Small intestine (tissue), 7 donors: ENCODE data around the gene OTOS. TPM values are rescaled to one million over a fixed set of nuclear protein-coding genes. Genes with fewer than 3 reads are reported as not detected.
A peak's percentile ranks its signal among the peaks of the same experiment; 100 is the strongest.

Experiments used
- DNase-seq, 2 donors: peaks; one replicate each; pipeline versions ENCODE4 v3.0.0 to v3.0.0-alpha.2; 2013
- FAIRE-seq: peaks from 2 replicates; lab custom pipeline; 2012; peaks lifted over from hg19 to GRCh38; lab: Jason Lieb, UNC
- H3K27ac ChIP-seq, 3 donors: one replicate each; pipeline ENCODE4 v1.5.1; 2013; ENCODE audit warnings: low read length in 2 of 3, mild to moderate bottlenecking in 2 of 3, control low read depth in 1 of 3, inconsistent platforms in 1 of 3, low read depth in 1 of 3, moderate library complexity in 1 of 3
- H3K27me3 ChIP-seq, 3 donors: one replicate each; pipeline ENCODE4 v1.6.1; 2013; ENCODE audit warnings: low read length in 3 of 3, inconsistent platforms in 1 of 3; ENCODE audit not compliant: control insufficient read depth in 3 of 3, insufficient read depth in 3 of 3
- H3K36me3 ChIP-seq, 3 donors: one replicate each; pipeline ENCODE4 v1.6.1; 2013; ENCODE audit warnings: low read length in 3 of 3, inconsistent platforms in 1 of 3, low read depth in 1 of 3, mild to moderate bottlenecking in 1 of 3, moderate library complexity in 1 of 3; ENCODE audit not compliant: control insufficient read depth in 3 of 3, insufficient read depth in 2 of 3
- H3K4me1 ChIP-seq, 3 donors: one replicate each; pipeline ENCODE4 v1.6.1; 2013; ENCODE audit warnings: low read length in 2 of 3, inconsistent platforms in 1 of 3, low read depth in 1 of 3, mild to moderate bottlenecking in 1 of 3, moderate library complexity in 1 of 3; ENCODE audit not compliant: control insufficient read depth in 3 of 3, insufficient read depth in 2 of 3
- H3K4me3 ChIP-seq, 3 donors: one replicate each; pipeline ENCODE4 v1.5.1; 2013; ENCODE audit warnings: low read length in 3 of 3, control low read depth in 1 of 3, inconsistent platforms in 1 of 3, low read depth in 1 of 3, mild to moderate bottlenecking in 1 of 3, moderate library complexity in 1 of 3
- H3K9me3 ChIP-seq, 2 donors: one replicate each; pipeline ENCODE4 v1.6.1; 2013; ENCODE audit warnings: low read depth in 1 of 2, low read length in 1 of 2; ENCODE audit not compliant: control insufficient read depth in 2 of 2, insufficient read depth in 1 of 2
- WGBS, 3 donors: extraction: QIAGEN DNeasy Blood & Tissue Kit; methylation state at CpG; one replicate each; pipeline ENCODE4 v1.1.7; 2013; 5-methylcytosine and 5-hydroxymethylcytosine counted together
- polyA plus RNA-seq, 4 donors: library from polyadenylated mRNA; stranded (reverse) in 3 of 4; unstranded in 1 of 4; fragments of 200-250 nt in 3 of 4; fragments of 120-200 nt in 1 of 4; gene quantifications; one replicate each; pipeline versions ENCODE4 v1.2.1 to v1.2.3, GENCODE V29; 2013
- donor health status: healthy with polysubstance abuse.
- donor health status: control.
- donor health status: control.
- donor health status: Bipolar disorder and iron deficiency.
- donor health status: healthy.

The OTOS gene
- polyA plus RNA-seq, 4 donors: not detected

GRCh38 chr2:240182001-240182400 is 41.5 kb upstream of the OTOS start:
- DNase-seq (no peak), FAIRE-seq (no peak)
- Histone ChIP-seq H3K4me3 (no peak overlapping the region), H3K27ac (no peak overlapping the region), H3K27me3 (no peaks in the 10 kb centered on the region), H3K4me1 (no peaks in the 10 kb centered on the region), H3K36me3 (no peaks in the 10 kb centered on the region), H3K9me3 (no peaks in the 10 kb centered on the region)
- whole genome bisulfite sequencing, 3 donors: 68 to 72% (median 71%) methylated on average over 5 of the region's 5 CpGs

- H3K4me3 ChIP-seq: no peak overlapping the region
- no peaks in the 10 kb centered on the region for H3K4me1 ChIP-seq
- no peaks in the 10 kb centered on the region for H3K36me3 ChIP-seq
- no peak overlapping the region for H3K27ac ChIP-seq
- FAIRE-seq (no peak), DNase-seq (no peak)
- no peaks in the 10 kb centered on the region for H3K9me3 ChIP-seq
- 71 to 75% (median 75%) methylated on average over 8 of the region's 8 CpGs for WGBS, 3 donors
- peaks cover 0 to 3% (median 0%) of the 10 kb centered on the region in 3 donors for H3K27me3 ChIP-seq
These were observed 39.6 kb upstream of the OTOS start for GRCh38 chr2:240179941-240180666.

DNA sequence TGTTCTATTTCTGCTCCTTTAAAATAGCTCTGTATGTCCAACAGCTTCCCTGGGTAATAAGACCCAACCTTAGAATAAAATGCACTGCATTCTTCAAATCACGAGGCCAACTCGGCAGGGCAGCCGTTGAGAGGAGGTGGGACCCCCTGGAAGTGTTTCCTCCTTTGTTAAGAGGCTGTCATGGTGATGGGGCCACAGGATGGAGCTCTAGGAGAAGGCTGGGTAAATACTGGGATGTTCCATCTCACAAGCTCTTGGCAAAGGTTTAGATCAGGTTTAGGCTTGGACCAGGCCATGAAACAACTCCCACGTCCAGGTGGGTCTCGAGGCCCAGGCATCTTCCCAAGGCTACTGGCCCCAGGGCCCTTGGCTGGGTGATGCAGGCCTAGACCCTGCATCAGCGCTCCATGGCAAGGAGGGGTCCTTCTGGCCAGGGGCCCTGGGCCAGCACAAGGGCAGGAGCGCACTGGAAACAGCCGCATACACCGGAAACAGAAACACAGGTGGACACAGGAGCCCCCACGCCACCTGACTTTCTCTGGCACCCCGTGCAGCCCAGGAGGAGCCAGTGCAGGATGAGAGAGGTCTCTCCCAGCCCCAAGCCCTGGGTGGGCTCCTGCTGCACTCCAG is 38.8 kb upstream of the OTOS start:
- Histone ChIP-seq H3K36me3 (no peaks in the 10 kb centered on the region), H3K9me3 (no peaks in the 10 kb centered on the region), H3K27me3 (peaks cover 0 to 3% (median 0%) of the 10 kb centered on the region in 3 donors), H3K4me1 (no peaks in the 10 kb centered on the region), H3K27ac (no peak overlapping the region), H3K4me3 (no peak overlapping the region)
- 67 to 80% (median 73%) methylated on average over 11 of the region's 11 CpGs for WGBS, 3 donors
- DNase-seq (no peak), FAIRE-seq (no peak)

GRCh38 chr2:240178564-240178963 is 38.1 kb upstream of the OTOS start:
- no peaks in the 10 kb centered on the region for H3K36me3 ChIP-seq
- WGBS, 3 donors: 60 to 81% (median 68%) methylated on average over 3 of the region's 3 CpGs
- H3K27ac ChIP-seq: no peak overlapping the region
- peaks cover 0 to 3% (median 0%) of the 10 kb centered on the region in 3 donors for H3K27me3 ChIP-seq
- DNase-seq: no peak
- FAIRE-seq: no peak
- H3K4me1 ChIP-seq: no peaks in the 10 kb centered on the region
- H3K4me3 ChIP-seq: no peak overlapping the region
- no peaks in the 10 kb centered on the region for H3K9me3 ChIP-seq

DNA sequence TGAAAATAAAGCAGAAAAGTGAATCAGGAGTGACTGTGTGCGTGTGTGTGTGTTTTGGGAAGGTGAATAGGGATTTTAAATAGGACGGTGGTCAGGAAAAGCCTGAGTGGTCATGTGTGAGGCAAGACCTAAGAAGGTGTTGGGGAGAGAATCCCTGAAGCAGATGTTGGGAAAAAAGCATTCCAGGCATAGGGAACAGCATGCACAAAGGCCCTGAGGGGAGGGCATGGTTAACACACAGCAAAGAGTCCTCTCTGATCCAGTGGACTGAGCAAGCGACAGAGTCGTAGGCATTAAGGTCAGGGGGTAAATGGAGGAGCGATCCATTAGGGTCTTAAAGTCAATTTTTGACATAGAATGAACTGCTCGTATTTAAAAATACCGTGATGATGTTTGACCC is 34.0 kb upstream of the OTOS start:
- no peak for DNase-seq
- Histone ChIP-seq H3K4me3 (no peak overlapping the region), H3K27ac (no peak overlapping the region), H3K4me1 (no peaks in the 10 kb centered on the region), H3K36me3 (no peaks in the 10 kb centered on the region), H3K9me3 (no peaks in the 10 kb centered on the region), H3K27me3 (peaks cover 0 to 3% (median 0%) of the 10 kb centered on the region in 3 donors)
- WGBS, 3 donors: 70 to 80% (median 78%) methylated on average over 7 of the region's 7 CpGs
- FAIRE-seq: no peak

- FAIRE-seq: no peak
These were observed 31.8 kb upstream of the OTOS start for GRCh38 chr2:240172071-240172895.

DNA sequence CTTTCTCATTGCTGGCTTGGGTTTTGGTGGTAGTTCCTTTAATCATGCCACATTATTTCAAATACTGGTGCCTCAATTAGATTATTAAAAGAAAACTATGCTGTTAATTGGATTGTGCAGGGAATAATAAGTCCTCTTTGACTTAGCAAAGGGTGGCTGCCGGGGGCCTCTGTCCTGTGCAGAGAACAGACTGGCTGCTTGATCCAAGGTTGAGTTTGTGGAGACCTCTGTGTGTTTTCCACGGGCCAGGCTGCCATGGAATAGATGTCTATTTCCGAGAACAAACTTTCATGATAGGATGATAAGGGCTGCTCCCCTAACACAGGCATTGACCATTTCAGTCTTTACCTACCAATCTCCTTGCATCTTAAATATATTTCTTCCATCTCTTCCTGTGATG is 30.4 kb upstream of the OTOS start:
- DNase-seq: no peak
- 59 to 62% (median 62%) methylated on average over 3 of the region's 3 CpGs for WGBS, 3 donors
- no peaks in the 10 kb centered on the region for H3K9me3 ChIP-seq
- no peaks in the 10 kb centered on the region for H3K27me3 ChIP-seq
- H3K4me1 ChIP-seq: no peaks in the 10 kb centered on the region
- no peaks in the 10 kb centered on the region for H3K36me3 ChIP-seq
- FAIRE-seq: no peak
- H3K27ac ChIP-seq: no peak overlapping the region
- no peak overlapping the region for H3K4me3 ChIP-seq

More at GRCh38 chr2:240172071-240172895, 31.8 kb upstream of the OTOS start:
- Histone ChIP-seq H3K27ac (no peak overlapping the region), H3K27me3 (peaks cover 0 to 3% (median 0%) of the 10 kb centered on the region in 3 donors), H3K4me3 (no peak overlapping the region), H3K9me3 (no peaks in the 10 kb centered on the region), H3K4me1 (no peaks in the 10 kb centered on the region), H3K36me3 (no peaks in the 10 kb centered on the region)
- 62 to 81% (median 70%) methylated on average over 13 of the region's 13 CpGs for WGBS, 3 donors
- DNase-seq: no peak

DNA sequence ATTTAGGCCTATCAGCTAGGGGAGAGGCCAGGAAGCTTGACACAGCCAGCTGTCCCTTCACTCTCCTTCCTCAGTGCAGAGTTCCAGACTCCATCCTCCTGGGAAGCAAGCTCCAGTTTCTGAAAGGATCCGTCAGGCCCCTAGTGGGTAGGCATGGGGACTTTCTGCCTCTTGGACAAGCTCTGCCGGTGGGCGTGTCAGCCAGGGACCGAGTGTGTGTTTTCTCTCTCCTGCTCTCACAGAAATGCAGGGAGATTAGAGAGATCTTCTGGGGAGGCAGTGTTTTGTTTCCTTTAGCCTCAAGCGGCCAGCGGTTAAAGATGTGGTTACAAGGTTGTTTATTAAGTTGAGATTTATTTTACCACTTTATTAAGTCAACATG is 29.9 kb upstream of the OTOS start:
- H3K27me3 ChIP-seq: no peaks in the 10 kb centered on the region
- DNase-seq (peak in 1 of 2 donors; percentile 2), FAIRE-seq (no peak)
- no peaks in the 10 kb centered on the region for H3K4me1 ChIP-seq
- no peak overlapping the region for H3K4me3 ChIP-seq
- no peaks in the 10 kb centered on the region for H3K9me3 ChIP-seq
- H3K36me3 ChIP-seq: no peaks in the 10 kb centered on the region
- no peak overlapping the region for H3K27ac ChIP-seq
- 24 to 34% (median 33%) methylated on average over 6 of the region's 6 CpGs for WGBS, 3 donors
